Progenitor cell of endocrine pancreas (in vitro differentiated cells): ENCODE results near the gene TUBGCP2. TPM values are rescaled to one million over a fixed set of nuclear protein-coding genes. Genes with fewer than 3 reads are reported as not detected.
A peak's percentile ranks its signal among the peaks of the same experiment; 100 is the strongest.
"Not testable (repeated sequence)": the region's sequence is repeated elsewhere in the genome, so short reads cannot be mapped to it uniquely, and the experiment has no call there.

Experiments used
- DNase-seq: peaks from one replicate; pipeline ENCODE4 v3.0.0; 2021; ENCODE audit warnings: low spot score; ENCODE audit not compliant: unreplicated experiment
- H3K27ac Mint-ChIP-seq: 2 replicates; pipeline ENCODE4 v1.8.0; 2021; ENCODE audit warnings: mild to moderate bottlenecking, moderate library complexity, mixed read lengths
- H3K27me3 Mint-ChIP-seq: 2 replicates; pipeline ENCODE4 v1.8.0; 2021; ENCODE audit warnings: mixed read lengths
- H3K36me3 Mint-ChIP-seq: 2 replicates; pipeline ENCODE4 v1.8.0; 2022; ENCODE audit warnings: mixed read lengths; ENCODE audit not compliant: insufficient read depth
- H3K4me1 Mint-ChIP-seq: 2 replicates; pipeline ENCODE4 v1.8.0; 2021; ENCODE audit warnings: low read depth, mixed read lengths
- H3K4me3 Mint-ChIP-seq: 2 replicates; pipeline ENCODE4 v1.8.0; 2021; ENCODE audit warnings: low read depth, mild to moderate bottlenecking, moderate library complexity, mixed read lengths
- H3K9me3 Mint-ChIP-seq: 2 replicates; pipeline ENCODE4 v1.8.0; 2021; ENCODE audit warnings: low read depth, mixed read lengths
- CTCF ChIP-seq: fragments of 200-600 bp; sonication (generic); IDR thresholded peaks from one replicate; pipeline ENCODE4 v1.5.0; 2021; ENCODE audit warnings: antibody characterized with exemption, mild to moderate bottlenecking; ENCODE audit not compliant: unreplicated experiment
- total RNA-seq: library from RNA; stranded (reverse); gene quantifications from 2 replicates; pipeline ENCODE4 v1.2.1, GENCODE V29; 2021

Gene TUBGCP2
- total RNA-seq, 1 donor from 2014 or later: 77.0 TPM

GRCh38 chr10:133236401-133237240 is 72.1 kb downstream of the TUBGCP2 start:
- no peak overlapping the region for H3K27ac Mint-ChIP-seq
- peaks cover 69% of the 10 kb centered on the region for H3K27me3 Mint-ChIP-seq
- DNase-seq: no peak
- no peak overlapping the region for H3K4me3 Mint-ChIP-seq
- H3K4me1 Mint-ChIP-seq: peaks cover 7% of the 10 kb centered on the region
- TF ChIP-seq CTCF: no peak
- peaks cover 1% of the 10 kb centered on the region for H3K36me3 Mint-ChIP-seq
- no peaks in the 10 kb centered on the region for H3K9me3 Mint-ChIP-seq

- no peaks in the 10 kb centered on the region for H3K9me3 Mint-ChIP-seq
- H3K27ac Mint-ChIP-seq: no peak overlapping the region
- DNase-seq: no peak
- peaks cover 7% of the 10 kb centered on the region for H3K4me1 Mint-ChIP-seq
- H3K4me3 Mint-ChIP-seq: no peak overlapping the region
- H3K27me3 Mint-ChIP-seq: peaks cover 68% of the 10 kb centered on the region
- no peak for TF ChIP-seq CTCF
- H3K36me3 Mint-ChIP-seq: peaks cover 1% of the 10 kb centered on the region
Observed at GRCh38 chr10:133235932-133236331, 72.7 kb downstream of the TUBGCP2 start.

GRCh38 chr10:133235265-133235855 is 73.3 kb downstream of the TUBGCP2 start:
- Mint-ChIP-seq H3K27me3 (peaks cover 64% of the 10 kb centered on the region), H3K4me3 (no peak overlapping the region), H3K9me3 (no peaks in the 10 kb centered on the region), H3K27ac (no peak overlapping the region), H3K4me1 (peaks cover 4% of the 10 kb centered on the region), H3K36me3 (no peaks in the 10 kb centered on the region)
- TF ChIP-seq CTCF: no peak
- no peak for DNase-seq

- not testable (repeated sequence) for H3K36me3 Mint-ChIP-seq, H3K4me3 Mint-ChIP-seq, H3K4me1 Mint-ChIP-seq, H3K27ac Mint-ChIP-seq, H3K9me3 Mint-ChIP-seq, DNase-seq
- H3K27me3 Mint-ChIP-seq: peaks cover 63% of the 10 kb centered on the region
Observed at GRCh38 chr10:133234796-133235195, 73.9 kb downstream of the TUBGCP2 start.

- Mint-ChIP-seq H3K4me3 (peak overlapping the region; percentile 37), H3K27ac (no peak overlapping the region), H3K4me1 (peaks cover 2% of the 10 kb centered on the region)
Observed at GRCh38 chr10:133231946-133232574, 76.6 kb downstream of the TUBGCP2 start.

More at GRCh38 chr10:133231946-133232574, 76.6 kb downstream of the TUBGCP2 start:
- Mint-ChIP-seq H3K9me3 (no peaks in the 10 kb centered on the region), H3K27me3 (peaks cover 67% of the 10 kb centered on the region), H3K36me3 (no peaks in the 10 kb centered on the region)
- no peak for DNase-seq
- TF ChIP-seq CTCF: no peak
